ENCODE measurements around the gene TRAPPC10.
"Not testable (repeated sequence)": the region's sequence is repeated elsewhere in the genome, so short reads cannot be mapped to it uniquely, and the experiment has no call there.

DNA sequence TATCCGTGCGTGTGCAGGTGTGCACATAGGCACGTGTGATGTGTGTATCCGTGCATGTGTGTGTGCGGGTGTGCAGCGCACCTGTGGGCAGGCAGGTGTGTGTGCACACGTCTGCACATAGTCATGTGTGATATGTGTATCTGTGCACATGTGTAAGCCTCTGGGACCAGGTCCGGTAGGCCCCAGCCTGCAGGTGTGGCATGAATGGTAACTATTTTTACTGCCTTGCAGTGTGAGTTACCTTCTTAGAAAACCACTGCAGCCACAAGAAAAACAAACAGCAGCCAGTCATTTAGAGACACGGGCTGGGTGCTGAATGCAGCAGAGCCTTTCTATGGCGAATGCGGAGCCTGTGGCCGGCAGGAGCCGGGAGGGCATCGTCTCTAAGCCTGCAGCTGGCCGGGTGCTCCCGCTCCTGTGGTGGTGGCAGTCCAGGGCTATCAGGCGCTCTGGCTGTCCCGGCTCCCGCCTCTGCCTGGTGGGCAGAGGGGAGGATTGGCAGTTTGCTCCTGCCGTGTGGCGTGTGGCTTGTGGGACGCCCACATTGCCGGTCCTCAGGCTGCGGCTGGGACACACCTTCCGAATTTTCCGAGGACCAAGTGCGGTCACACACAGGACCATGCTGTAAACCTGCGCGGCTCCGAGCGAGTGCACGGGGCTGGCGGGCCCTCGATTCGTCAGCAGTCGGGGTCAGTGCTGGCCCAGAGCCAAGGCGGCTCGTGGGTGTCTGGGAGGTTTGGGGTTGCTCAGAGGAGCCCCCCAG lies 143.3 kb downstream of the TRAPPC10 start:
- TF ChIP-seq EP300 (IDR thresholded peaks at IDR 0.05): not testable (repeated sequence)
- TF ChIP-seq, protein P1, sequence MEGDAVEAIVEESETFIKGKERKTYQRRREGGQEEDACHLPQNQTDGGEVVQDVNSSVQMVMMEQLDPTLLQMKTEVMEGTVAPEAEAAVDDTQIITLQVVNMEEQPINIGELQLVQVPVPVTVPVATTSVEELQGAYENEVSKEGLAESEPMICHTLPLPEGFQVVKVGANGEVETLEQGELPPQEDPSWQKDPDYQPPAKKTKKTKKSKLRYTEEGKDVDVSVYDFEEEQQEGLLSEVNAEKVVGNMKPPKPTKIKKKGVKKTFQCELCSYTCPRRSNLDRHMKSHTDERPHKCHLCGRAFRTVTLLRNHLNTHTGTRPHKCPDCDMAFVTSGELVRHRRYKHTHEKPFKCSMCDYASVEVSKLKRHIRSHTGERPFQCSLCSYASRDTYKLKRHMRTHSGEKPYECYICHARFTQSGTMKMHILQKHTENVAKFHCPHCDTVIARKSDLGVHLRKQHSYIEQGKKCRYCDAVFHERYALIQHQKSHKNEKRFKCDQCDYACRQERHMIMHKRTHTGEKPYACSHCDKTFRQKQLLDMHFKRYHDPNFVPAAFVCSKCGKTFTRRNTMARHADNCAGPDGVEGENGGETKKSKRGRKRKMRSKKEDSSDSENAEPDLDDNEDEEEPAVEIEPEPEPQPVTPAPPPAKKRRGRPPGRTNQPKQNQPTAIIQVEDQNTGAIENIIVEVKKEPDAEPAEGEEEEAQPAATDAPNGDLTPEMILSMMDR (IDR thresholded peaks at IDR 0.05): not testable (repeated sequence)
